HEK293T (cell line): ENCODE results near the gene SPDYE4.

ENCODE experiments used
- CTCF ChIA-PET: fragments of 350-600 bp; formaldehyde crosslinking; extraction: SDS; loops from one replicate; lab custom pipeline; 2021; ENCODE audit warnings: antibody characterized with exemption, inconsistent platforms; lab: Yijun Ruan, JAX
- POLR2A ChIA-PET: fragments of 350-600 bp; formaldehyde crosslinking; extraction: SDS; loops from one replicate; lab custom pipeline; 2020; ENCODE audit warnings: antibody characterized with exemption, inconsistent platforms; lab: Yijun Ruan, JAX
- DNase-seq: peaks from one replicate; pipeline ENCODE4 v3.0.0; 2012; ENCODE audit warnings: mixed read lengths; ENCODE audit errors: extremely low spot score
- ARNT ChIP-seq: fragments of 450-650 bp; IDR thresholded peaks from 2 replicates; pipeline ENCODE4 v1.6.1; 2017; ENCODE audit warnings: mild to moderate bottlenecking
- BHLHE40 ChIP-seq: fragments of 450-650 bp; IDR thresholded peaks from 2 replicates; pipeline ENCODE4 v1.6.1; 2016; ENCODE audit warnings: mild to moderate bottlenecking, moderate library complexity, borderline replicate concordance
- CTBP1 ChIP-seq: fragments of 450-650 bp; IDR thresholded peaks from 2 replicates; pipeline ENCODE4 v1.6.1; 2016; ENCODE audit warnings: borderline replicate concordance
- ELF4 ChIP-seq: fragments of 450-650 bp; IDR thresholded peaks from 2 replicates; pipeline ENCODE4 v1.6.1; 2017; ENCODE audit warnings: antibody characterized with exemption
- FOXA1 ChIP-seq: fragments of 450-650 bp; IDR thresholded peaks from 2 replicates; pipeline ENCODE4 v1.6.1; 2016; ENCODE audit warnings: mild to moderate bottlenecking
- FOXK2 ChIP-seq: fragments of 450-650 bp; IDR thresholded peaks from 2 replicates; pipeline ENCODE4 v1.6.1; 2016; ENCODE audit warnings: mild to moderate bottlenecking
- FOXM1 ChIP-seq: fragments of 450-650 bp; IDR thresholded peaks from 2 replicates; pipeline ENCODE4 v1.6.1; 2017; ENCODE audit warnings: mild to moderate bottlenecking, borderline replicate concordance
- HDGF ChIP-seq: fragments of 450-650 bp; IDR thresholded peaks from 2 replicates; pipeline ENCODE4 v1.6.1; 2017; ENCODE audit warnings: antibody characterized with exemption, borderline replicate concordance
- L3MBTL2 ChIP-seq: fragments of 450-650 bp; conservative IDR thresholded peaks from 2 replicates; pipeline ENCODE4 v1.6.1; 2016; ENCODE audit warnings: mild to moderate bottlenecking
- LEF1 ChIP-seq: fragments of 450-650 bp; IDR thresholded peaks from 2 replicates; pipeline ENCODE4 v1.6.1; 2017; ENCODE audit warnings: mild to moderate bottlenecking, borderline replicate concordance
- NFRKB ChIP-seq: fragments of 450-650 bp; IDR thresholded peaks from 2 replicates; pipeline ENCODE4 v1.6.1; 2016; ENCODE audit warnings: mild to moderate bottlenecking, moderate library complexity
- PKNOX1 ChIP-seq: fragments of 450-650 bp; IDR thresholded peaks from 2 replicates; pipeline ENCODE4 v1.6.1; 2016
- SP1 ChIP-seq: fragments of 450-650 bp; IDR thresholded peaks from 2 replicates; pipeline ENCODE4 v1.6.1; 2017
- SUZ12 ChIP-seq: fragments of 450-650 bp; IDR thresholded peaks from 2 replicates; pipeline ENCODE4 v1.6.1; 2016; ENCODE audit warnings: mild to moderate bottlenecking
- TARDBP ChIP-seq: fragments of 450-650 bp; IDR thresholded peaks from 2 replicates; pipeline ENCODE4 v1.6.1; 2016
- ZNF384 ChIP-seq: fragments of 450-650 bp; IDR thresholded peaks from 2 replicates; pipeline ENCODE4 v1.6.1; 2016

SPDYE4 gene

DNA sequence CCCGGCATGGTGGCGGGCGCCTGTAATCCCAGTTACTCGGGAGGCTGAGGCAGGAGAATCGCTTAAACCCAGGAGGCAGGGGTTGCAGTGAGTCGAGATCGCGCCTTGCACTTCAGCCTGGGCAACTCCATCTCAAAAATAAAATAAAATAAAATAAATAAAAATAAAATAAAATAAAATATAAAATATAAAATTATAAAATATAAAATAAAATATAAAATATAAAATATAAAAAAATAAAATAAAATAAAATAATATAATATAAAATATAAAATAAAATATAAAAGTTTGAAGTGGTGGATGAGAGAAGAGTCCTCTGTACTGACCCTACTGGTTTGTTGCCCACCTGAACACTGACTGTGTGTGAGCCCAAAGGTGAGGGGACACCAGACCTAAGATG lies 28.9 kb downstream of the SPDYE4 start:
- CTCF ChIA-PET, result no interaction called here
- TF ChIP-seq LEF1 (no peak), NFRKB (no peak), ELF4 (no peak), PKNOX1 (no peak), FOXM1 (no peak), ARNT (no peak), TARDBP (no peak), L3MBTL2 (no peak), ZNF384 (no peak), FOXK2 (no peak), CTBP1 (no peak)
- DNase-seq, result no peak
- POLR2A ChIA-PET, result no interaction called here

- no peak for TF ChIP-seq SUZ12
- TF ChIP-seq LEF1, result no peak
- TF ChIP-seq ARNT, result no peak
- TF ChIP-seq TARDBP, result no peak
- no peak for TF ChIP-seq PKNOX1
- TF ChIP-seq CTBP1, result no peak
- ChIA-PET CTCF (no interaction called here), POLR2A (no interaction called here)
- DNase-seq, result no peak
These were observed 29.4 kb downstream of the SPDYE4 start for GRCh38 chr17:8728971-8729370.

- no peak for DNase-seq
- CTCF ChIA-PET, result no interaction called here
- no peak for TF ChIP-seq CTBP1
- TF ChIP-seq BHLHE40, result no peak
- no peak for TF ChIP-seq FOXK2
- TF ChIP-seq LEF1, result no peak
- POLR2A ChIA-PET, result no interaction called here
These were observed 30.0 kb downstream of the SPDYE4 start for GRCh38 chr17:8728251-8728938.

GRCh38 chr17:8726941-8727555 lies 31.3 kb downstream of the SPDYE4 start:
- POLR2A ChIA-PET, result no interaction called here
- DNase-seq, result no peak
- CTCF ChIA-PET, result no interaction called here
- no peak for TF ChIP-seq ARNT
- TF ChIP-seq BHLHE40, result no peak
- TF ChIP-seq NFRKB, result no peak
- TF ChIP-seq SP1, result no peak
- no peak for TF ChIP-seq FOXA1
- no peak for TF ChIP-seq PKNOX1
- no peak for TF ChIP-seq HDGF
- TF ChIP-seq ZNF384, result no peak
- TF ChIP-seq TARDBP, result no peak
- TF ChIP-seq FOXK2, result no peak

DNA sequence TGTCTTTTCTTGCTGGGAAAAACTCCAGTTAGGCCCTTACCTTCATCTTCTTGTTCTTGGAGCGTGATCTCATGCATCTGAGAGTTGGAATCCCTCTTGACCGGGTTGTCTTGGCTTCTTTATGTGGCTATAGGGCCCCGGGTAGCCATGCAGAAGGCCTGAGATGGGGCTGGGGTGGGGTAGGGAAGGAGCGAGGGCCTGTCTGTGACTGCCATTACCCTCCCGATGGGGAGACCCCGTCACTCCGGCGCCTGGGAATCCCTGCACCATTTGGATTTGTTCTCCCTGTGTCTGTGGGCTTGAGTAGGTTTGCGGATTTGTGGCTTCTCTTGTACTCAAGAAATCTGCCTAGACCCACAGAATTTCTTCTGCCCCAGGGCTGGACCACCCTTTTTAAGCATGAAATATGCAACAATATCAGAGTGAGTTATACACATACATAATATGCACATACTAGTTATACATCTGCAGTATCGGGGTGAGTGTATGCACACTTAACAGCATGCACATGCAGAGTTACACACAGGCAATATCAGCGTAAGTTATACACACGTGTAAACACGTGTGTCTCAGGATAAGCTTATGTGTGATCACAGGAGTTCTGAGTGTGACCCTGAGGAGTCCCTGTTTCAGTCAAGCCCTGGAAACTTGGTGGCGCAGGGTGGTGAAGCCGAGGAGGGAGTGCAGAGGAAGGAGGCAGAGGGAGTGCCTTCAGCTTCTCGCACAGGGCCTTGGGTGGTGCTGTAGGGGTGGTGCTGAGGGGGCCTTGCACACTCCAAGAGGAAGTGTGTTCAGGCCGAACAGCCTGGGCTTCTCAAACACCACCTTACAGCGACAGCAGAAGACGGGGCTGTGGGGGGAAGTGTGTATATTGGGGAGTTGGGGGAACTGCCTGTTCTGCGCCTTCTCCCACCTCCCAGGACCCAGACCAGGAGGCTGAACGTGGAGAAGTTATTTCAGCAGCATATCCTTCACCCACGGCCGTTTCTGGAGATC lies 32.2 kb downstream of the SPDYE4 start:
- TF ChIP-seq FOXM1, result no peak
- no peak for TF ChIP-seq NFRKB
- no peak for TF ChIP-seq TARDBP
- TF ChIP-seq FOXA1, result no peak
- no peak for TF ChIP-seq FOXK2
- TF ChIP-seq ZNF384, result no peak
- TF ChIP-seq SP1, result no peak
- TF ChIP-seq ELF4, result no peak
- TF ChIP-seq LEF1, result no peak
- no peak for TF ChIP-seq ARNT
- TF ChIP-seq BHLHE40, result no peak
- ChIA-PET POLR2A (no interaction called here), CTCF (no interaction called here)

DNA sequence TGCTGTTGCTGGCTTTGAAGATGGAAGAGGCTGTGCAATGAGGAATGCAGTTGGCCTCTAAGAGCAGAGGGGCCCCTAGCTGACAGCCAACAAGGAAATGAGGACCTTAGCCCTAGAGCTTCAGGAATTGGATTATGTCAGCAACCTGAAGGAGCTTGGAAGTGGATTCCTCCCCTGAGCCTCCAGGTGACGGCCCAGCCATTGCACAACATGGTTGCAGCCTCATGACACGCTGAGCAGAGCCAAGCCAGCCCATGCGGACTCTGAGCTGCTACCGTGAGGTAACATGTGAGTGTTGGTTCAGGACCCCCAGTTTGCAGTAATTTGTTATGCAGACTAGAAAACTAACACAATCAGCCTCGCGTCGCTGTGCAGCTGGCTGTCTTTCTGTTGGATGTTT lies 33.9 kb downstream of the SPDYE4 start:
- no peak for DNase-seq
- no peak for TF ChIP-seq ARNT
- no peak for TF ChIP-seq FOXM1
- TF ChIP-seq CTBP1, result no peak
- no peak for TF ChIP-seq SP1
- no peak for TF ChIP-seq ZNF384
- no peak for TF ChIP-seq BHLHE40
- no peak for TF ChIP-seq HDGF
- no peak for TF ChIP-seq FOXA1
- TF ChIP-seq ELF4, result no peak
- no peak for TF ChIP-seq LEF1
- TF ChIP-seq L3MBTL2, result no peak
- TF ChIP-seq NFRKB, result no peak
- TF ChIP-seq FOXK2, result no peak
- TF ChIP-seq PKNOX1, result no peak
- TF ChIP-seq SUZ12, result no peak
- no peak for TF ChIP-seq TARDBP
- POLR2A ChIA-PET, result interaction anchor here (0.7 kb wide), 1 partner anchor 103 kb away, joined by 3 read pairs; no protein-coding TSS in a partner anchor
- CTCF ChIA-PET, result no interaction called here

More for the DNA sequence above, 32.2 kb downstream of the SPDYE4 start:
- DNase-seq, result no peak
